Measurements from ENCODE around the gene NR4A1. TPM values are rescaled to one million over a fixed set of nuclear protein-coding genes. Genes with fewer than 3 reads are reported as not detected.

NR4A1 gene
- polyA plus RNA-seq, 4 donors = 6.7 to 100 (median 34.7) TPM

GRCh38 chr12:52032804-52033445 lies 18.3 kb upstream of the NR4A1 start:
- Histone ChIP-seq H3K36me3 (ENCODE audit: control insufficient read depth in 3 of 3, insufficient read depth in 2 of 3, low read depth in 1 of 3, low read length in 3 of 3) (no peaks in the 10 kb centered on the region), H3K27me3 (ENCODE audit: control insufficient read depth in 3 of 3, insufficient read depth in 3 of 3, low read length in 3 of 3) (peaks cover 0 to 39% (median 0%) of the 10 kb centered on the region in 3 donors), H3K27ac (ENCODE audit: low read depth in 1 of 3, low read length in 2 of 3) (peak overlapping the region; percentile 12 to 94 (median 79)), H3K4me3 (ENCODE audit: low read depth in 1 of 3, low read length in 3 of 3) (peak overlapping the region in 2 of 3 donors; percentile 23 to 43), H3K9me3 (ENCODE audit: control insufficient read depth in 2 of 2, insufficient read depth in 1 of 2, low read depth in 1 of 2, low read length in 1 of 2) (no peaks in the 10 kb centered on the region), H3K4me1 (ENCODE audit: control insufficient read depth in 3 of 3, insufficient read depth in 2 of 3, low read depth in 1 of 3, low read length in 2 of 3) (peaks cover 3 to 28% (median 7%) of the 10 kb centered on the region in 3 donors)
- FAIRE-seq (no peak), DNase-seq (peak; percentile 98)
- 0 to 1% (median 0%) methylated on average over 36 to 48 of the region's 48 CpGs for WGBS, 3 donors

DNA sequence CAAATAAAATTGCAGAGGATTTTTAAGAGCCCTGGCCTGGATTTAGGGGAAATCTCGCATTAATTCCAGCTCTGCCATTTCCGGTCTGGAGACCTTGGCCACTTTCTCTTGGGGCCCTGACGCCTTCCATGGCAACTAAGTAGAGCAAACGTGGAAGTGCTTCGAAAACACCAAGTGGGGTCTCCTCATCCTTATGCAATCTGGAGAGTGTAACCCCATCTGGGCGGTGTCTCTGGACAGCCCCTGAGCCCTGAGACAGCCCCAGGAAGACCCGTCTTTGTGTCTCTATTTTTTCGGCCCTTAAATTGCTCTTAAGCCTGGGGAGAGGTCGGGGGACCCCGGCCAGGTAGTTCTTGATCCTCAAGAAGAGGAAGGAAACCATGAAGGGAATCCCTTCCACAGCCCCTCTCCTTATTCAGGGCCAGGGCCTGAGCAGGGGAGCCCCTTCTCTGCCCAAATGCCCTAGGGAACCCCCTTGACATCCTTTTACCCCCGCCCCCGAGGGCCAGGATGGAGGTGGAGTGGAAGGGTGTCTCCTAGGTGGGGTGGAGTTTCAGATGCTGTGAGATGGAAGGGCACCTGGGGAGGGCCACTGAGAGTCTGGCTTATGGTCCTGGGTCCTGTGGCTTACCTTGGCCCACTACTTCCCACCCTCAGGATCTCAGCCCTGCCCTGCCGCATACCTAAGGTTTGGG lies 17.6 kb upstream of the NR4A1 start:
- Histone ChIP-seq H3K4me1 (ENCODE audit: control insufficient read depth in 3 of 3, insufficient read depth in 2 of 3, low read depth in 1 of 3, low read length in 2 of 3) (peaks cover 3 to 28% (median 7%) of the 10 kb centered on the region in 3 donors), H3K27ac (ENCODE audit: low read depth in 1 of 3, low read length in 2 of 3) (peak overlapping the region; percentile 12 to 94 (median 79)), H3K9me3 (ENCODE audit: control insufficient read depth in 2 of 2, insufficient read depth in 1 of 2, low read depth in 1 of 2, low read length in 1 of 2) (no peaks in the 10 kb centered on the region), H3K36me3 (ENCODE audit: control insufficient read depth in 3 of 3, insufficient read depth in 2 of 3, low read depth in 1 of 3, low read length in 3 of 3) (no peaks in the 10 kb centered on the region), H3K27me3 (ENCODE audit: control insufficient read depth in 3 of 3, insufficient read depth in 3 of 3, low read length in 3 of 3) (peaks cover 0 to 39% (median 0%) of the 10 kb centered on the region in 3 donors), H3K4me3 (ENCODE audit: low read depth in 1 of 3, low read length in 3 of 3) (peak overlapping the region in 2 of 3 donors; percentile 23 to 43)
- FAIRE-seq = no peak
- 49 to 63% (median 60%) methylated on average over 13 of the region's 13 CpGs for WGBS, 3 donors
- DNase-seq = no peak

- no peak for FAIRE-seq
- WGBS, 3 donors = 95 to 98% (median 96%) methylated on average over 4 of the region's 4 CpGs
These were observed 16.1 kb upstream of the NR4A1 start for GRCh38 chr12:52035190-52035589.

GRCh38 chr12:52035926-52036325 lies 15.3 kb upstream of the NR4A1 start:
- no peak for DNase-seq
- Histone ChIP-seq H3K9me3 (ENCODE audit: control insufficient read depth in 2 of 2, insufficient read depth in 1 of 2, low read depth in 1 of 2, low read length in 1 of 2) (no peaks in the 10 kb centered on the region), H3K36me3 (ENCODE audit: control insufficient read depth in 3 of 3, insufficient read depth in 2 of 3, low read depth in 1 of 3, low read length in 3 of 3) (no peaks in the 10 kb centered on the region), H3K4me3 (ENCODE audit: low read depth in 1 of 3, low read length in 3 of 3) (no peak overlapping the region), H3K4me1 (ENCODE audit: control insufficient read depth in 3 of 3, insufficient read depth in 2 of 3, low read depth in 1 of 3, low read length in 2 of 3) (peaks cover 3 to 34% (median 13%) of the 10 kb centered on the region in 3 donors), H3K27me3 (ENCODE audit: control insufficient read depth in 3 of 3, insufficient read depth in 3 of 3, low read length in 3 of 3) (peaks cover 0 to 35% (median 0%) of the 10 kb centered on the region in 3 donors), H3K27ac (ENCODE audit: low read depth in 1 of 3, low read length in 2 of 3) (peak overlapping the region in 1 of 3 donors; percentile 84)
- no peak for FAIRE-seq
- 76 to 81% (median 78%) methylated on average over 2 of the region's 2 CpGs for WGBS, 3 donors

More at GRCh38 chr12:52035190-52035589, 16.1 kb upstream of the NR4A1 start:
- peaks cover 0 to 35% (median 0%) of the 10 kb centered on the region in 3 donors for H3K27me3 ChIP-seq (ENCODE audit: control insufficient read depth in 3 of 3, insufficient read depth in 3 of 3, low read length in 3 of 3)
- H3K4me3 ChIP-seq (ENCODE audit: low read depth in 1 of 3, low read length in 3 of 3) = no peak overlapping the region
- H3K36me3 ChIP-seq (ENCODE audit: control insufficient read depth in 3 of 3, insufficient read depth in 2 of 3, low read depth in 1 of 3, low read length in 3 of 3) = no peaks in the 10 kb centered on the region
- H3K9me3 ChIP-seq (ENCODE audit: control insufficient read depth in 2 of 2, insufficient read depth in 1 of 2, low read depth in 1 of 2, low read length in 1 of 2) = no peaks in the 10 kb centered on the region
- H3K27ac ChIP-seq (ENCODE audit: low read depth in 1 of 3, low read length in 2 of 3) = peak overlapping the region in 1 of 3 donors; percentile 25
- peaks cover 3 to 32% (median 8%) of the 10 kb centered on the region in 3 donors for H3K4me1 ChIP-seq (ENCODE audit: control insufficient read depth in 3 of 3, insufficient read depth in 2 of 3, low read depth in 1 of 3, low read length in 2 of 3)
- no peak for DNase-seq

GRCh38 chr12:52036587-52037171 lies 14.6 kb upstream of the NR4A1 start:
- H3K4me3 ChIP-seq (ENCODE audit: low read depth in 1 of 3, low read length in 3 of 3) = peak overlapping the region; percentile 41 to 65 (median 56)
- 3 to 7% (median 4%) methylated on average over 46 to 53 of the region's 53 CpGs for WGBS, 3 donors
- H3K36me3 ChIP-seq (ENCODE audit: control insufficient read depth in 3 of 3, insufficient read depth in 2 of 3, low read depth in 1 of 3, low read length in 3 of 3) = no peaks in the 10 kb centered on the region
- H3K27me3 ChIP-seq (ENCODE audit: control insufficient read depth in 3 of 3, insufficient read depth in 3 of 3, low read length in 3 of 3) = peaks cover 0 to 35% (median 0%) of the 10 kb centered on the region in 3 donors
- no peaks in the 10 kb centered on the region for H3K9me3 ChIP-seq (ENCODE audit: control insufficient read depth in 2 of 2, insufficient read depth in 1 of 2, low read depth in 1 of 2, low read length in 1 of 2)
- H3K4me1 ChIP-seq (ENCODE audit: control insufficient read depth in 3 of 3, insufficient read depth in 2 of 3, low read depth in 1 of 3, low read length in 2 of 3) = peaks cover 3 to 38% (median 13%) of the 10 kb centered on the region in 3 donors
- DNase-seq = peak; percentile 79 to 93
- FAIRE-seq = no peak
- peak overlapping the region; percentile 15 to 84 (median 68) for H3K27ac ChIP-seq (ENCODE audit: low read depth in 1 of 3, low read length in 2 of 3)

- H3K27me3 ChIP-seq (ENCODE audit: control insufficient read depth in 3 of 3, insufficient read depth in 3 of 3, low read length in 3 of 3) = peaks cover 0 to 35% (median 0%) of the 10 kb centered on the region in 3 donors
- FAIRE-seq = no peak
- peak in 1 of 2 donors; percentile 68 for DNase-seq
- H3K4me1 ChIP-seq (ENCODE audit: control insufficient read depth in 3 of 3, insufficient read depth in 2 of 3, low read depth in 1 of 3, low read length in 2 of 3) = peaks cover 3 to 38% (median 13%) of the 10 kb centered on the region in 3 donors
- H3K9me3 ChIP-seq (ENCODE audit: control insufficient read depth in 2 of 2, insufficient read depth in 1 of 2, low read depth in 1 of 2, low read length in 1 of 2) = no peaks in the 10 kb centered on the region
- peak overlapping the region in 1 of 3 donors; percentile 63 for H3K27ac ChIP-seq (ENCODE audit: low read depth in 1 of 3, low read length in 2 of 3)
- no peaks in the 10 kb centered on the region for H3K36me3 ChIP-seq (ENCODE audit: control insufficient read depth in 3 of 3, insufficient read depth in 2 of 3, low read depth in 1 of 3, low read length in 3 of 3)
- peak overlapping the region; percentile 52 to 65 (median 56) for H3K4me3 ChIP-seq (ENCODE audit: low read depth in 1 of 3, low read length in 3 of 3)
- WGBS, 3 donors = 2 to 5% (median 3%) methylated on average over 33 to 59 of the region's 59 CpGs
These were observed 13.9 kb upstream of the NR4A1 start for GRCh38 chr12:52037248-52037861.

DNA sequence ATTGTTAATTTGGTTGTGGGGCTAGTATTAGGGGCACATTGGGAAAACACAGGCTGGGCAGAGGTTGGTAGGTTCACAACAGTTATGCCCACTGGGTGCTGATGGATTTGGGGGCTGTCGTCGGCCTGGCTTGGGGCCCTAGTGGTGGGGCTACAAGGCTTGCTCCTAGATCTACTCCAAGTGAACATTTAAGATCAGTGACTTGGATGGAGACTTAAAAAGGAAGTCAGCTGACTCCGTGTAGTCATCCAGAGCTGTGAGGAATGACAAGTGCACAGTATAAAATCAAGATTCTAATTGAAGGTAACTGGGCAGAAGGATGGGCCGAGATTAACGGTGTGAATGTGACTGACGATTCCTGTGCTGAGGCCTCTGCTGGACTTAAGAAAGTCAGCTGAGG lies 12.8 kb upstream of the NR4A1 start:
- Histone ChIP-seq H3K4me3 (ENCODE audit: low read depth in 1 of 3, low read length in 3 of 3) (no peak overlapping the region), H3K9me3 (ENCODE audit: control insufficient read depth in 2 of 2, insufficient read depth in 1 of 2, low read depth in 1 of 2, low read length in 1 of 2) (no peaks in the 10 kb centered on the region), H3K27me3 (ENCODE audit: control insufficient read depth in 3 of 3, insufficient read depth in 3 of 3, low read length in 3 of 3) (peaks cover 0 to 35% (median 0%) of the 10 kb centered on the region in 3 donors), H3K27ac (ENCODE audit: low read depth in 1 of 3, low read length in 2 of 3) (no peak overlapping the region), H3K36me3 (ENCODE audit: control insufficient read depth in 3 of 3, insufficient read depth in 2 of 3, low read depth in 1 of 3, low read length in 3 of 3) (peaks cover 0 to 4% (median 0%) of the 10 kb centered on the region in 3 donors), H3K4me1 (ENCODE audit: control insufficient read depth in 3 of 3, insufficient read depth in 2 of 3, low read depth in 1 of 3, low read length in 2 of 3) (peaks cover 1 to 30% (median 11%) of the 10 kb centered on the region in 3 donors)
- FAIRE-seq (no peak), DNase-seq (no peak)
- whole genome bisulfite sequencing, 3 donors = 77 to 90% (median 83%) methylated on average over 6 of the region's 6 CpGs

- Histone ChIP-seq H3K27me3 (ENCODE audit: control insufficient read depth in 3 of 3, insufficient read depth in 3 of 3, low read length in 3 of 3) (peaks cover 0 to 14% (median 0%) of the 10 kb centered on the region in 3 donors), H3K27ac (ENCODE audit: low read depth in 1 of 3, low read length in 2 of 3) (no peak overlapping the region), H3K9me3 (ENCODE audit: control insufficient read depth in 2 of 2, insufficient read depth in 1 of 2, low read depth in 1 of 2, low read length in 1 of 2) (no peaks in the 10 kb centered on the region), H3K36me3 (ENCODE audit: control insufficient read depth in 3 of 3, insufficient read depth in 2 of 3, low read depth in 1 of 3, low read length in 3 of 3) (peaks cover 0 to 11% (median 0%) of the 10 kb centered on the region in 3 donors), H3K4me1 (ENCODE audit: control insufficient read depth in 3 of 3, insufficient read depth in 2 of 3, low read depth in 1 of 3, low read length in 2 of 3) (peaks cover under 1 to 32% (median 12%) of the 10 kb centered on the region in 3 donors), H3K4me3 (ENCODE audit: low read depth in 1 of 3, low read length in 3 of 3) (no peak overlapping the region)
- FAIRE-seq (no peak), DNase-seq (no peak)
- WGBS, 3 donors = 30 to 70% (median 55%) methylated on average over 3 of the region's 3 CpGs
These were observed 10.2 kb upstream of the NR4A1 start for GRCh38 chr12:52041035-52041434.

Measured in small intestine (tissue), 7 donors.